ENCODE results near the gene XXYLT1. TPM values are rescaled to one million over a fixed set of nuclear protein-coding genes. Genes with fewer than 3 reads are reported as not detected.

XXYLT1 gene
- polyA plus RNA-seq, 5 donors, result 23.6 to 31.7 (median 25.0) TPM

GRCh38 chr3:195269375-195270078 lies 1.4 kb downstream of the XXYLT1 start:
- DNase-seq, result no peak

GRCh38 chr3:195268576-195269309 lies 2.2 kb downstream of the XXYLT1 start:
- no peak for DNase-seq

DNA sequence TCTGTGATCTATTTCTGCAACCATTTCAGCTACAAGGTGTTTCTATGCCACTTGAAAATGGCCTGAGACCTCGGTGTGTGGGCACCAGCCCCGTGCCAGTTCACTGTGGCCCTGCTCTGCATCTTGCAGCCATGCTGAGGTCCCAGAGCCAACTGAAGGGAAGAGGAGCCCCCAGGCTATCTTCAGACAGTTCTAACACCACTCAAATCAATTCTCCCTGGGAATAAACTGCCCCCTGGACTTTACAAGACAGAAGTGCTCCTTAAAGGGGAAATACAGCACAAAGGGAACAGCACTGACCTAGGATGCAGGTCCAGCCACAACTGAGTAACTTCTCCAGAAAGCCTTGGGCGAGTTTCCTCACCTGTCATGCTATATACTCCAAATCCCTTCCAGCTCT lies 3.9 kb downstream of the XXYLT1 start:
- no peak for DNase-seq

DNA sequence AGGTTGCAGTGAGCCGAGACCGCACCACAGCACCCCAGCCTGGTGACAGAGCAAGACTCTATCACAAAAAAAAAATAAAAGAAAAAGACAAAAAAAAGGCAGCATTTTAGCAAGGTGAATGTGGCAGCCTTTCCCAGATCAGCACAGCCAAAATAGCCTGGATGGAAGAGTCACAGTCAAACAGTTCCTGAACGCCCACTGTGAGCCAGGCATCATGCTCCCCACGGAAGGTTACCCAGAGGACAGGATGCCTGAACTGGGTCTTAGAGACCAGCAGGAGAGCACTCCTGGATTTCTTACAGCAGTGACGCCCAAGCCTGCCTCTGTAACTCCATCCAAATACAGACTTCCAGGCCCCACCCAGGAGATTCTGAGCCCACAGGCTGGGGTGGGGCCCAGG lies 4.5 kb downstream of the XXYLT1 start:
- DNase-seq, result no peak

GRCh38 chr3:195265363-195265976 lies 5.5 kb downstream of the XXYLT1 start:
- DNase-seq, result no peak

DNA sequence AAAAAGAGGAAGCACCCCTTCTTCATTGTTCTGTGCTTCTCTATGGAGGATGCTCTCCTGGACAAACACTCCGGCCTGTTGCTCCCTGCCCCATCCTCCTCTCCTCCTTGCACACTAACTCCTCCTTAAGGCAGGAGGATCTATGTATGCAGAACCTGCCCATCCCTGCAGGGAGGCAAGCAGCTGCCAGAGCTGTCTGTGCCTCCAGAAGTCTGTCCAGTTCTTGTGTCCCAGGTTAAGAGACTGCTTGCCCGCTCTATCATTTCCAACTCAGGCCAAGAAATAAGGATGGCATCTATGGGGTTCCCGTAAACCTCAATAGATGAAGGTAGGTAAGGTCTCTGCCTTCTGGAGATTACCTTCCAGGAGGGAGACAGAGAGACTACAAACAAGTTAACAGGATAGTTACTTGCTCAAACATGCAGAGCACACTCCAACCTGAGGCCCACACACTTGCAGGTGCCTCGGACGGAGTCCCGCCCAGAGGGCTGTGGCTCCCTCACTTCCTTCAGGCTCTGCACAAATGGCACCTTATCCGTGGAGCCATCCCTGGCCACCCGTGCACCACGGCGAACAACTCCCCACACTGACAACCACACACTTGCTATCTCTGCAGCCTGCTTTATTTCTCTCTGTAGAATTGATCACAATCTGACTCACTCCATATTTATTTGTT lies 6.9 kb downstream of the XXYLT1 start:
- DNase-seq, result no peak

- no peak for DNase-seq
These were observed 7.6 kb downstream of the XXYLT1 start for GRCh38 chr3:195263193-195263924.

- DNase-seq, result no peak
These were observed 9.0 kb downstream of the XXYLT1 start for GRCh38 chr3:195261925-195262324.

GRCh38 chr3:195260280-195260905 lies 10.6 kb downstream of the XXYLT1 start:
- no peak for DNase-seq

DNA sequence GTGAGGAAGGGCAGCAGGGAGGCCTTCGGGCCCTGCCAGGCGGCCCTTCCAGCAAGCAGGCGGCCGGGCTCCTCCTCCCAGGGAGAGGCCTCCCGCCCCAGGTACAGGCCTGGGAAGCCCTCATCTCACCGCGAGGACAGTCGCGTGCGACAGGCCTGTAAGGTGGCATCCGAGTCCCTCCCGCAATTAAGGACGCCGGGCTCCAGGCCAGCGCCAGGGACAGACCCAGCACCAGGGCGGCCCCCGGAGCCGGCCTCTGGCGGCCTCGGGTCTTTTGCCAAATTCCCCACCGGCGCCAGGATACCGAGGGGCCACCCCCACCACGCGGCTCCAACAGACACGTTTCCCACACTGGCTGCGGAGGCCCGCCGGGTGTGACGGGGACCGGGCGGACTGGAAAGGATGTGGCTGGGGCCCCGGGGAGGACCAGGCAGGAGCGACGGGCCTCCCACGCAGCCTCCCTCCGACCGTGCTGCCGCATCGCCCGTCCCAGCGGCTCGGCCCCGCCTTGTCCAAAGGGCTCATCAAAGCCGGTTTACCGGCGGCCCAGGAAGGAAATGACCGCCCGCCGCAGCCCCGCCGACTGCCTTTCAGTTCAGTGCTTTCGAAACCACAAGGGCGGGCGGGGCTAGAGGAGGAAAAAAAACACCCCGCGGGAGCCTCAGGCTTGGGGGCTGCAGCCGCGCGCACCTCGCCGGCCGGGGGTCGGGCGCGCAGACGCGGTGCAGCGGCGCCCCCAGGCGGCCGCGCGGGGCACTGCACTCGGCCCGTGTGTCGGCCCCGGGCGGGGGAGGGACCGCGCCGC lies 11.3 kb downstream of the XXYLT1 start:
- DNase-seq, result peak; percentile 89 to 90

DNA sequence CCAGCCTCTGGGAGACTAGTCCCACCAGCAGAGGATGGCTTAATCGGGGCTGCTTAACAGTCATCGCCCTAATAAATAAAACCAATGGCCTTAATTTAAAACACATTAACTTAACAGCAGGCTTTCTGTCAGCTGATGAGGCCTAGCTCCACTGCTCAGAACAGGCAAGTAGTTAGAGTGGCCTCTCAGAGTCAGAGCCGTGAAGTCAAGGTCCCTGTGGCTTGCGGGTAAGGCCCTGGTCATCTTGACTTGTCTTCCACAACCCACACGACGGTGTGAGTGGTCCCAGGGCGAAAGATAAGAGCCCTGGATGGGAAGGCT lies 11.8 kb downstream of the XXYLT1 start:
- DNase-seq, result no peak

DNA sequence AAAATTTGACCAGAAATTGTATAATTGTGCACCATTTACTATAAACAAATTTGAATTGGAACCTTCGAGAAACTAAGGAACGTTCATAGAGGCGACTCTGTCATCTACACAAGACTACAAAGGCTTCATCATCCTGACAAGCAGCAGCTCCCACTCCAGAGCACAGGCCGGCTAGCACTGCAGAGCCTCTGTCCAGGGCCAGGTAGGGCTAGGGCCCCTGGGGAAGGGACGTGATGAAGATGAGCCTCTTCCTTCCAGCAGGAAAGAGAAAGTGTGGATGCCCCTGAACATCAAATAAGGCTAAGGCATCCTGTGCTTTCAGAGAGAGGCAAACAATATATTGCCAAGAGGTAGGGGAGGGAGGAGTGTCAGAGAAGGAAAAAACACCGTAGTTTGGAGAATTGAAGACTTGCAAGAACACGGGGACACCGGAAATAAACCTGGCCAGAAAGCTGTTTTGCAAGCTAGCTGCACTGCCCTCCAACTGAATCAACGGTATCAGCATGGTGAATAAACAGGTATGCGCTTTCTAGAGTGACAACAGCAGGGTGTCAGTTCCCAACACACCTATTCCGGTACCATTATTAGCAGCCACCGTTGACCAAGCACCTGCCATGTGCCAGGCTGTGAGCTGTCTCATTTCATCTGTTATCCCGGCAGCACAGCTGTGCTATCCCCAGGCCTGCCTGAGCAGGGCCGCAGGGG lies 12.4 kb downstream of the XXYLT1 start:
- no peak for DNase-seq

DNA sequence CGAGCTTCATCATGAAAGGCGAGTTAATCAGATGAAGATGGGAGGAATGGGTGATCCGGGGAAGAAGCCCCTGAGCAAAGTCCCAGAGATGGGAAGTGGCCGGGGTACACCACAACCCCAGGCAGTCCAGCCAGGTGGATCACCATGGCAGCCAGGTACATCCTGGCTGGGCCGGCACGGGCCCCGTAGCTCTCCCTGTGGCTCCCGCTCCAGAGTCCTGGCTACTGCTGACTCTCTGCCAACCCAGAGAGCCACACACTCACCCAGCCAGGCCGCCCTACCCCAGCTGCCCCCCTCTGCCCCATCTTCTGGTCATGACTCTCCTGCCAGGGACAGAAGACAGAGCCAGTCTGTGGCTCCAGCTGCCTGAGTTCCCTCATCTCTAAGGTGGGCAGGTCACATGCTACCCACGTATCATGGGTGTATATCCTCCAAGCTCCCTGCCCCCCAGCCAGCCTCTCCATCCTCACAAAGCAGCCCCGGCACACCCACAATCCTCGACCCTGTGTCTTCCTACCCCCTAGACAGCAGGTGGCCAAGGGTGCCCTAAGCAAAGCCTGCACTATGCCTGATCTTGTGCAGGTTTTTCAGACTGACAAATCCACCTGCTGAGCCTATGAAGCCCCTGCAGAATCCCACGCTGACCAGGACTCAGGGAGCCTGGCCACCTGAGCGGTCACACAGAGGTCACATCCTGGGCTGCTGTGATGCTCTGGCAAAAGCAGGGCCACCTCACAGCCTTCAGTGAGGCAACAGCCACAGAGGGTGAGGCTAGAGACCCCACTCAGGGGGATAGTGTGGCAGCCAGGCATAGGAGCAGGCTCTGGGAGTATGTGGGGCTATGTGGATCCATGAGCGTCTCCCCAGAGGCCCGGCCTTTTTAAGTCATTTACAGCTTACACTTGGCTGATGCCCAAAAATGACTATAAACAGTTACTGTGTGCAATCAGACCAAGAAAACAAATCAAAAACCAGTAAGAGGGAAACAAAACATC lies 13.2 kb downstream of the XXYLT1 start:
- no peak for DNase-seq

- no peak for DNase-seq
These were observed 14.1 kb downstream of the XXYLT1 start for GRCh38 chr3:195256639-195257453.

DNA sequence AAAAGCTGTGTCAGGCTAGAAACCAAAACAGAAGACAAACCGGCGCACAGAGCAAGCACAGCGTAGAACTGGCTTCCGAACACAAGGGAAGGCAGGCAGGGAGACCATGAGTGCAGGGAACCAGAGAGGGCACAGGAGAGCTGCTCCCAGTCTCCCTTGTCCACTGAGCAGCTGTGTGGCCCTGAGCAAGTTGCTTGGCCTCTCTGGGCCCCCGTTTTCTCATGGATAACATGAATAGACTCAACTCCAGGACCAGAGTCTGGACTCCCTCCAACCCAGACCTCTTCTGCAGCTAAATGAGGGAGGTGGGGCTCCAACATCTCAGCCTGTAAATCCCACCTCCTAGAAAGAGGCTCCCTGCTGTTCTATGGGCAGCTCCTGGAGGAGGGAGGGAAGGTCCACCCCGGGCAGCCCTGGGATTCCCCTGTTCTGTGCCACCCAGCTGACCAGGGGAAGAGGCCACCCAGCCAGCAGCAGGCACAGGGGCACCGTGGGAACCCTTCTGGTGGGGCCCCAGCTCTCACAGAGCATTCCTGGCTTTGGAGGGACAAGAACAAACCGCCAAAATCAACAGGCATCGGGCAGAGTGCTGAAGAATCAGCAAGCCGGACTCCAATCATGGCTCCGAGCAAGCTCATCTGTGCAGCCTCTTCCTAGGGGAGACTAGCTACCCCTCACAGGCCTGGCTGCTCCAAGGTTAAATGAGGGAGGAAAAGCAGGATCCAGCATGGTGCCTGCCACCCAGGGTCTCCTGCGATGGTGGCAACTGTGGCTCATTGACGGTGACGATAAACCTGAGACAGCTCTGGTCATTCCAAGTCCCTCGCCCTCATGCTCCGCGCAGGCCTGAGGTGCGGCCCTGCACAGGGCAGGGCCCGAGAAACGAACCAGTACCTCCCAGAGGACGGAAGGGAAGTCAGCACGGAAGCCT lies 15.1 kb downstream of the XXYLT1 start:
- DNase-seq, result no peak

GRCh38 chr3:195255176-195255500 lies 15.8 kb downstream of the XXYLT1 start:
- DNase-seq, result no peak
